ENCODE data around the gene CRYBA2.

- TF ChIP-seq CTCF (IDR thresholded peaks at IDR 0.05) (no peak), POLR2AphosphoS5 (IDR thresholded peaks at IDR 0.05) (no peak), POLR2A (IDR thresholded peaks at IDR 0.05) (no peak), EP300 (IDR thresholded peaks at IDR 0.05; ENCODE audit: low read depth) (no peak)
Observed at GRCh38 chr2:218962859-218963492, 30.2 kb downstream of the CRYBA2 start.
